Amniotic stem cell (primary cell): ENCODE results near the gene KIF26A.
"Not testable (repeated sequence)": the region's sequence is repeated elsewhere in the genome, so short reads cannot be mapped to it uniquely, and the experiment has no call there.

Experiments
- DNase-seq: peaks from one replicate; lab custom pipeline; 2025; lab: John Stamatoyannopoulos, UW

The KIF26A gene

DNA sequence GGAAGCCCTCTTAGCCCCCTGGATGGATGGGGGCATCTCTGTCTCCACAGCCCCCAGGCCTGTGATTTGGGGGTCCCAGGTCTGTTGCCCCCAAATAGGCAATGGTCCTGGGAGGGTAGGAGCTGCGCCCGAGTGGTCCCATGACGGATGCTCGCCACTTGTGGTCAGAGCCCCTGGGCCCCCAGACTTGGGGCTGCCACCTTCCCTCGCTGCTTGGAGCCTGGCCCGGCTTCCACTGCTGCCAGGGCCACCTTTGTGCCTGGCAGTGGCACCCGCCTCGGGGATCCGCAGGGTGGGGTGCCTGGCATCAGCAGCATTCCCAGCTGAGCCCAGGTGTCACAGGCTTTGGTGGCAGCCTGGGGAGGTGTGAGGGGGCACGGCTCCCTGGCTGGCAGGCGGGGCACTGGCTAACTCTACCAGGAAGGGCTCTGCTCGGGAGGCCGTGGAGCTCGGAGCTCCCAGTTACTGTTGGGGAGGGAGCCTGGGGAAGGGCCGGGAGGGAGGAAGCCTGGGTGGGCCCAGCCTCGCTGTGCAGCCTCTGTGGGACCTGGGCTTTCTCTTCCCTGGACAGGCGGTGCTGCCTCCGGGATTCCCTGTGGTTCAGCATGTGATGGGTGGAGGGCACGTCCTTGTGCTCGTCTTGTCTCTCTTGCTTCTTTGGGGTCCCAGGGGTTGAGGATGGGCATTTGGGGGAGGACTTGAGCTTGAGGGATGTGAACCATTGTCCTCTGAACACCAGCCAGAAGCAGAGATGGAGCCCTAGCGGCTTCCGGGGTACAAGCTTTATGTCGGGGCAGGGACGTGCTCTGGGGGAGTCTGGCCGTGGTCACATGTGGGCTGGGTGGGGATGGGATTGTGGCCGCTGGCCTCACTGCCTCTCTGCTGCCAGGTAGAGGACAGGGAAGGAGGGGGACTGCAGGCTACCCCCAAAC lies 5.4 kb downstream of the KIF26A start:
- no peak for DNase-seq

- no peak for DNase-seq
Observed at GRCh38 chr14:104144453-104144790, 6.0 kb downstream of the KIF26A start.

DNA sequence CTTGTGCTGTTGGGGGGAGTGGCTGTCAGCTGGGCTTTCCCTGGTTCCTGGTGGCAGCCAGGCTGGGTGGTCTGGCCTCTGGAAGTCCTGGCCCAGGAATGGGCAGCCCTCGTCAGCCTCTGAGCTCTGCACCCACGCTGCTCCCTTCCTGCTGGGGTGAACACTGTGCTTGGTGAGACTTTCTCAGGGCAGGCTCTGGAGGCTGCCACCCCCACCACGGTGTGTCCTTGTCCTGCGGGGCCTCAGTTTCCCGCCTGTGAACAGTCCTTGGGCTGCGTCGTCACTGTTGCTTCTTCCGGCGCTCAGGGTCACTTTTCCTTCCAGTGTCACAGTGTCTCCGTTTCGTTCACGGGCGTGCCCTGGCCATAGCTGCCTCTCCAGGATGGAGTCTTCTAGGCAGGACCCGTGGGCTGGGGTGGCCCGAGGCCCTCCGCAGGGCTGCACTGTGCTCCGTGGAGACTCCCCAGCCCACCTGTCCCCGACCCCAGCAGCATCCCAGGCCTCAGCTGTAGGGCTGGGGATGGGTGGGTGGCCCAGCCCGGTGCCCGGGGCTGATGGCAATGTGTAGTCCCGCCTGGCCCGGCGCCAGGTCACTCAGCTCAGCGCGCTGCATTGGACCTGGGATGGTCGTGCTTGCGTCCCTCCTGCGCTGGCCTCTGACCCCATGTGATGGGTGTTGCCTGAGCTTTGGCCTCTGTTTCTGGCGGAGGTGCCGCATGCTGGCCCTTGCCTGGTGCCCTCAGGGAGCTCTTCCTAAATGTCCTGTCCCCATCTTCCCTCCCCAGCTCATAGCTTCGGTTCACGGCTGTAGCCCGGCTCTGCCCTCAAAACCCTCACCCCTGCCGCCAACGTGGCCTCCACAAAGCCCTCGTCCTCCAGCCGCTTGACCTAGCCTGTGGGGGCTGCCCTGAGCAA lies 6.8 kb downstream of the KIF26A start:
- no peak for DNase-seq

GRCh38 chr14:104145826-104146601 lies 7.6 kb downstream of the KIF26A start:
- no peak for DNase-seq

- no peak for DNase-seq
Observed at GRCh38 chr14:104146651-104147345, 8.4 kb downstream of the KIF26A start.

GRCh38 chr14:104147346-104148125 lies 9.1 kb downstream of the KIF26A start:
- no peak for DNase-seq

GRCh38 chr14:104148433-104149277 lies 10.3 kb downstream of the KIF26A start:
- DNase-seq, result no peak

GRCh38 chr14:104149278-104149595 lies 10.8 kb downstream of the KIF26A start:
- DNase-seq, result no peak

DNA sequence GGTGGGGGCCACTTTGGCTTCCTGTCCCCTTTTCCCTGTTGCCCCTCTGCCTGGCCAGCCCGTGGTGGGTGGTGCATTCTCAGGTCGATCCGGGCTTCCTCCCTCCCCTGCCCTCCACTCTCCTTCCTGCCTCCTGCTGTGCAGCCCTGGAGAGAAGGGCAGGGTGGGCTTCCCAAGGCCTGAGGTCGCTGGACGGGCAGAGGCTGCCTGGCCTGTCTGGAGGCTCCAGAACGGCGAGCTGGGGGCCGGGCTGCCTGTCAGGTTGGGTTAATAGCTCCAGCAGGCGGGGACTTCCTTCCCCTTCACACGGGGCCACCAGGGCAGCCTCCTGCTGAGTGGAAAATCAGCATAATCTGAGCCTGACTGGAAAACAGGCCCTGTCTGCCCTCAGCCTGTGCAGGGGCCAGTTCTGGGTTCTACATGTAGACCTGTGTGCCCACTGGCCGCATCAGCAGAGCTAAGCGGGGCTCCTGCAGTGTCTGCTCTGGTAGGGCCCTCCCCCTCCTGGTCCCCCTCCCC lies 11.3 kb downstream of the KIF26A start:
- DNase-seq, result no peak

- DNase-seq, result no peak
Observed at GRCh38 chr14:104150136-104151025, 12.0 kb downstream of the KIF26A start.

GRCh38 chr14:104151026-104151381 lies 12.6 kb downstream of the KIF26A start:
- DNase-seq, result no peak

DNA sequence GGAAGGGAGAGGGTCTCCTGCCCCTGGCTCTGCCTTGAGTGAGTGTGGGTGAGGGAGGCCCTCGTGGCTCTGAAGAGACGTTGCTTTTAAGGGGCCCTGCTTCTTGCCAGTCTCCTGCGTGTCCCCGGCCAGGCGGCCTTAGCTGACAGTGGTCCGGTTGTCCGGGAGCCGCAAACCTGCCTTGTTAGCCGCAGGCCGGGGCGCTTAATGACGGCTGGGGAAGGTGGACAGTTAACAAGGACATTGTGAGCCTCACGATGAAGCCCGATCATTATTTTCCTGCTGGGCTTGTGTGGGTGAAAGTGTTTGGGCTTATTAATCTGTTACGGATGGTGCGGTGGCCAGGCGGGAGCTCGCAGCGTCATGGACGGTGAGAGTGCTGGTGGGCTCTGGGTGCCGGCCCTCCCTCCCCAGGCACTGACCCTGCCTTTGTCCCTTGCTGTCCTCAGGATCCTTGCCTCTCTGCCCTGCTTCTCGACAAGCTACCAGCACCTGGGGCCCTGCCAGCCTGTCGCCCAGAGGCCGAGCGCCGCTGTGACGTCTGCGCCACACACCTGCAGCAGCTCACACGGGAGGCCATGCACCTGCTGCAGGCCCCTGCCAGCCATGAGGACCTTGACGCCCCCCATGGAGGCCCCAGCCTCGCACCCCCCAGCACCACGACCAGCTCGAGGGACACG lies 13.3 kb downstream of the KIF26A start:
- no peak for DNase-seq

DNA sequence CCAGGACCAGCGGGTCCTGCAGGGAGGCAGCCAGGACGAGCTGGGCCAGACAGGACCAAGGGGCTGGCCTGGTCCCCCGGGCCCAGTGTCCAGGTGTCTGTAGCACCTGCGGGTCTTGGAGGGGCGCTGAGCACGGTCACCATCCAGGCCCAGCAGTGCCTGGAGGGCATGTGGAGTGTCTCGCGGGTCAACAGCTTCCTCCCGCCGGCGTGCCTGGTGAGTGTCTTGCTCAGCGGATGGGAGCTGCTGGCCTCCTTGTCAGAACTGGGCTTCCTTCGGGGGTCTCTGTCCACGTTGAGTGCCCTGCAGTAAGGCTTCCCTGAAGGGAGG lies 13.8 kb downstream of the KIF26A start:
- DNase-seq, result no peak

DNA sequence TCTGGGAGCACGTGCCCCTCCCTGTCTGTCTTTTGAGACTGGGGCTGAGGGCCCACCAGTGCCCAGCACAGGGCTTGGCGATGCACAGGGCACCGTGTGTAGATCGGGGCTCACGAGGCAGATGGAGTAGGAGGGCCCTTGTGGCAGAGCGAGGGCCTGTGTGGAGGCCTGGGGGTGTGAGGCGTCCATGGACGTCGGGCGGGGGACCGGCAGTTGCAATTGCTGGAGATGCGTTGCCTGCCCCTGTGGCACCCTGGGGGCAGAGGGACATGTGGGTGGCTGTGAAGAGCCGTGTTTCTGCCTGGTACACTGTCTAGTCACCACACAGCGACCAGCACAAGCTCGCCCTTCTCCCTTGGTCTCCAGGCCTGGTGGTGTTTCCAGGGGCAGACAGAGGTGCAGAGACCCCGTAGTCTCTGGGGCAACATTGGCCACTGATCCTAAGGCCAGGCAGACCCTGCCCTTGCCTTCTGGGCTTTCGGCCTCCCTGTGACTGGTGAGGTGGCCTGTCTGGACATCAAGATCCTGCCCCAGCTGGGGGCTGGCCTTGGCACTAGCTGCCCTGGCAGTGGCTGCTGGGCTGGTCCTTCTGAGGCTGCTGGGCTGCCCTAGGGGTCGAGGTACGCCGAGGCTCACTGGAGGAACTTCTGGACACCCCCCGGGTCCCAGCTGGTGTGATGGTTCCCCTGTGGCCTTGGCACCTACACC lies 14.5 kb downstream of the KIF26A start:
- DNase-seq, result no peak

DNA sequence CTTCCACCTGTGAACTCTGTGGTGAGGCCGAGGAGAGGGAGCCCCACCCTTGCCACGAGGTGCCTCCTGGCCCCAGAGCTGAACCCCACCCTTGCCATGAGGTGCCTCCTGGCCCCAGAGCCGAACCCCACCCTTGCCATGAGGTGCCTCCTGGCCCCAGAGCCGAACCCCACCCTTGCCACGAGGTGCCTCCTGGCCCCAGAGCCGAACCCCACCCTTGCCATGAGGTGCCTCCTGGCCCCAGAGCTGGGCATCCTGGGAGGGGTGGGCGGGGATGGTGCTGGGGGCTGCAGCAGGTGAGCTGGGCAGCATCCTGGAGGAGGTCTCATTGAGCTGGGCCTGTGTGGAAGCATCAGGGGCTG lies 15.0 kb downstream of the KIF26A start:
- not testable (repeated sequence) for DNase-seq

GRCh38 chr14:104154246-104154645 lies 15.9 kb downstream of the KIF26A start:
- no peak for DNase-seq

- DNase-seq, result no peak
Observed at GRCh38 chr14:104155513-104155912, 17.1 kb downstream of the KIF26A start.

DNA sequence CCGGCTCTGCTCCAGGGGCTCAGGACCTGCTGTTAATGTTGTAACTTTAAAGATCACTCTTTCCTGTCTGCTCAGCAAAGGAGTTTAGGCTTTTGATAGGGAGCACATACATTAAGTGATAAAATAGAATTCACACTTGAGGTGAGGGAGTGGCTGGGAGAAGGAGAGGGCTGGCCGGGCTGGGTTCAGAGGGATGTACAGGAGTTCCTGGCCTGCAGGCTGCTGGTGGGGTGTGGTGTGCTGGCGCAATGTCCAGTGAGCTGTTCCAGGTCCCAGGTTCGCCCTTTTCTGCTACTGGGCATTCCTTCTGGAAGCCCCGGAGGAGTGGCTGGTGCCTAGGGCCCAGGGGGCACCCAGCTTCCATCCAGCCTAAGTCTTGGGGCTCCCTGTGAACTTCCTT lies 17.8 kb downstream of the KIF26A start:
- DNase-seq, result no peak
